ENCODE measurements around the gene SNAP29.
A peak's percentile ranks its signal among the peaks of the same experiment; 100 is the strongest.

SNAP29 gene

GRCh38 chr22:20862540-20862939 is 3.7 kb downstream of the SNAP29 start:
- no peak overlapping the region for H3K4me3 ChIP-seq (ENCODE audit: low read length)
- TF ChIP-seq CTCF (IDR thresholded peaks at IDR 0.05; ENCODE audit: insufficient read depth, low read depth, low read length, missing control alignments), result no peak
- peak; percentile 42 for DNase-seq (ENCODE audit: low read depth)

GRCh38 chr22:20863366-20863765 is 4.6 kb downstream of the SNAP29 start:
- no peak for DNase-seq (ENCODE audit: low read depth)
- no peak overlapping the region for H3K4me3 ChIP-seq (ENCODE audit: low read length)
- no peak for TF ChIP-seq CTCF (IDR thresholded peaks at IDR 0.05; ENCODE audit: insufficient read depth, low read depth, low read length, missing control alignments)

GRCh38 chr22:20864186-20864908 is 5.5 kb downstream of the SNAP29 start:
- no peak overlapping the region for H3K4me3 ChIP-seq (ENCODE audit: low read length)
- no peak for TF ChIP-seq CTCF (IDR thresholded peaks at IDR 0.05; ENCODE audit: insufficient read depth, low read depth, low read length, missing control alignments)
- no peak for DNase-seq (ENCODE audit: low read depth)

GRCh38 chr22:20865331-20865730 is 6.5 kb downstream of the SNAP29 start:
- DNase-seq (ENCODE audit: low read depth), result no peak
- TF ChIP-seq CTCF (IDR thresholded peaks at IDR 0.05; ENCODE audit: insufficient read depth, low read depth, low read length, missing control alignments), result no peak
- no peak overlapping the region for H3K4me3 ChIP-seq (ENCODE audit: low read length)

GRCh38 chr22:20865875-20866445 is 7.2 kb downstream of the SNAP29 start:
- no peak overlapping the region for H3K4me3 ChIP-seq (ENCODE audit: low read length)
- TF ChIP-seq CTCF (IDR thresholded peaks at IDR 0.05; ENCODE audit: insufficient read depth, low read depth, low read length, missing control alignments), result no peak
- no peak for DNase-seq (ENCODE audit: low read depth)

- DNase-seq (ENCODE audit: low read depth), result no peak
- no peak for TF ChIP-seq CTCF (IDR thresholded peaks at IDR 0.05; ENCODE audit: insufficient read depth, low read depth, low read length, missing control alignments)
- H3K4me3 ChIP-seq (ENCODE audit: low read length), result no peak overlapping the region
Observed at GRCh38 chr22:20866736-20867135, 7.9 kb downstream of the SNAP29 start.
